SK-N-SH (cell line): Measurements from ENCODE around the gene ARL11.

Source experiments
- CHD2 ChIP-seq: fragments of 150-350 bp; IDR thresholded peaks from 2 replicates; pipeline ENCODE4 v1.6.1; 2018; ENCODE audit warnings: low read length; ENCODE audit not compliant: partially characterized antibody
- CTCF ChIP-seq: fragments of 200-600 bp; sonication (generic); IDR thresholded peaks from 2 replicates; pipeline ENCODE4 v1.6.1; 2017; ENCODE audit warnings: antibody characterized with exemption, mild to moderate bottlenecking, moderate library complexity
- EZH2phosphoT487 ChIP-seq: fragments of 200-600 bp; sonication (generic); IDR thresholded peaks from 2 replicates; pipeline ENCODE4 v1.6.1; 2017; ENCODE audit warnings: low read depth, mixed run types, mild to moderate bottlenecking, antibody characterized with exemption, moderate library complexity, borderline replicate concordance
- FOSL2 ChIP-seq: IDR thresholded peaks from 2 replicates; pipeline ENCODE4 v1.4.0; 2012; ENCODE audit warnings: low read depth, mild to moderate bottlenecking, moderate library complexity, borderline replicate concordance
- GABPA ChIP-seq: IDR thresholded peaks from 2 replicates; pipeline ENCODE4 v1.4.0; 2012; ENCODE audit warnings: low read depth, mild to moderate bottlenecking
- GATA2 ChIP-seq: sonication (generic); formaldehyde crosslinking; IDR thresholded peaks from 2 replicates; pipeline ENCODE4 v1.5.0; 2020; ENCODE audit warnings: mild to moderate bottlenecking, missing genetic modification reagents
- MAX ChIP-seq: IDR thresholded peaks from 2 replicates; pipeline ENCODE4 v1.4.0; 2012; ENCODE audit warnings: low read depth
- PBX3 ChIP-seq: IDR thresholded peaks from 2 replicates; pipeline ENCODE4; 2012
- RCOR1 ChIP-seq: fragments of 150-350 bp; IDR thresholded peaks from 2 replicates; pipeline ENCODE4 v1.6.1; 2017; ENCODE audit warnings: antibody characterized with exemption, low read length
- RFX5 ChIP-seq: IDR thresholded peaks from 2 replicates; pipeline ENCODE4 v1.6.1; 2012; ENCODE audit warnings: mild to moderate bottlenecking, improper control_type of control experiment, low read length
- SIN3A ChIP-seq: IDR thresholded peaks from 2 replicates; pipeline ENCODE4 v1.6.1; 2012; ENCODE audit warnings: low read depth, mild to moderate bottlenecking, low read length, moderate library complexity, borderline replicate concordance
- USF1 ChIP-seq: IDR thresholded peaks from 2 replicates; pipeline ENCODE4 v1.4.0; 2012; ENCODE audit warnings: low read depth, borderline replicate concordance
- YY1 ChIP-seq: IDR thresholded peaks from 2 replicates; pipeline ENCODE4 v1.4.0; 2012; ENCODE audit warnings: low read depth, mild to moderate bottlenecking

- TF ChIP-seq CTCF (no peak), MAX (no peak), EZH2phosphoT487 (no peak), SIN3A (no peak), YY1 (no peak), FOSL2 (no peak), PBX3 (no peak), RCOR1 (no peak), GABPA (no peak), RFX5 (no peak), USF1 (no peak), GATA2 (CRISPR knock-in tag) (no peak), CHD2 (no peak)
Observed at GRCh38 chr13:49645451-49645850, 17.1 kb downstream of the ARL11 start.
